HEK293 (cell line): ENCODE measurements around the gene LGI4.

ENCODE experiments used
- CTCF ChIA-PET: fragments of 350-600 bp; formaldehyde crosslinking; extraction: SDS; loops from one replicate; lab custom pipeline; 2021; ENCODE audit warnings: antibody characterized with exemption; lab: Yijun Ruan, JAX
- POLR2A ChIA-PET: fragments of 300-600 bp; formaldehyde crosslinking; extraction: SDS; loops from one replicate; lab custom pipeline; 2020; ENCODE audit warnings: antibody characterized with exemption, inconsistent platforms; lab: Yijun Ruan, JAX
- H3K27ac ChIP-seq: fragments of 200-500 bp; sonication (Bioruptor generic); 2 replicates; pipeline ENCODE4 v1.5.1; 2014; ENCODE audit warnings: low read depth, low read length, control low read depth, inconsistent platforms; ENCODE audit errors: extremely low read depth
- H3K36me3 ChIP-seq, 2 experiments: fragments of 200-500 bp in 1 of 2; sonication (Bioruptor generic) in 1 of 2; 1 replicate in 1 of 2; 2 replicates in 1 of 2; pipeline ENCODE4 v1.5.1; 2014 to 2017; ENCODE audit warnings: inconsistent platforms in 2 of 2, low read length in 2 of 2; ENCODE audit not compliant: control insufficient read depth in 2 of 2, insufficient read depth in 1 of 2
- H3K4me1 ChIP-seq: fragments of 200-500 bp; sonication (Bioruptor generic); 2 replicates; pipeline ENCODE4 v1.5.1; 2014; ENCODE audit warnings: mild to moderate bottlenecking, low read length, inconsistent platforms; ENCODE audit not compliant: control insufficient read depth, insufficient read depth
- H3K4me3 ChIP-seq: 2 replicates; pipeline ENCODE4 v1.5.1; 2011; ENCODE audit warnings: low read depth, mild to moderate bottlenecking, control low read depth, low read length, moderate library complexity
- H3K9me3 ChIP-seq: fragments of 200-500 bp; sonication (Bioruptor generic); 2 replicates; pipeline ENCODE4 v1.5.1; 2014; ENCODE audit warnings: low read depth, low read length, inconsistent platforms; ENCODE audit not compliant: control insufficient read depth, insufficient read depth
- GFI1B ChIP-seq: fragments of 450-650 bp; formaldehyde crosslinking; IDR thresholded peaks from 2 replicates; pipeline ENCODE4 v1.5.1; 2016; ENCODE audit warnings: missing biosample characterization, missing genetic modification characterization
- PRDM10 ChIP-seq: fragments of 450-650 bp; formaldehyde crosslinking; IDR thresholded peaks from 2 replicates; pipeline ENCODE4 v1.5.1; 2016; ENCODE audit warnings: missing biosample characterization, missing genetic modification characterization
- REPIN1 ChIP-seq: fragments of 450-650 bp; formaldehyde crosslinking; IDR thresholded peaks from 2 replicates; pipeline ENCODE4 v1.5.1; 2017; ENCODE audit warnings: missing biosample characterization, missing genetic modification characterization, low read depth
- ZNF114 ChIP-seq: fragments of 450-650 bp; formaldehyde crosslinking; IDR thresholded peaks from 2 replicates; pipeline ENCODE4 v1.5.0; 2017; ENCODE audit warnings: missing biosample characterization, missing genetic modification characterization
- ZNF157 ChIP-seq: fragments of 450-650 bp; formaldehyde crosslinking; IDR thresholded peaks from 2 replicates; pipeline ENCODE4 v1.5.1; 2016; ENCODE audit warnings: missing biosample characterization, missing genetic modification characterization
- ZNF19 ChIP-seq: fragments of 450-650 bp; formaldehyde crosslinking; IDR thresholded peaks from 2 replicates; pipeline ENCODE4; 2016; ENCODE audit warnings: missing biosample characterization, missing genetic modification characterization, low read depth
- ZNF24 ChIP-seq: fragments of 450-650 bp; formaldehyde crosslinking; IDR thresholded peaks from 2 replicates; pipeline ENCODE4 v1.5.1; 2016; ENCODE audit warnings: missing biosample characterization, missing genetic modification characterization
- ZNF280C ChIP-seq: fragments of 450-650 bp; formaldehyde crosslinking; IDR thresholded peaks from 2 replicates; pipeline ENCODE4 v1.5.1; 2016; ENCODE audit warnings: missing biosample characterization, missing genetic modification characterization
- TF ChIP-seq, protein P1 (sequence below): fragments of 450-650 bp; formaldehyde crosslinking; IDR thresholded peaks from 2 replicates; pipeline ENCODE4 v1.5.1; 2016; ENCODE audit warnings: missing biosample characterization, missing genetic modification characterization
- TF ChIP-seq, protein P2 (sequence below): fragments of 450-650 bp; formaldehyde crosslinking; IDR thresholded peaks from 2 replicates; pipeline ENCODE4 v1.5.1; 2016; ENCODE audit warnings: missing biosample characterization, missing genetic modification characterization
- TF ChIP-seq, protein P3 (sequence below): fragments of 450-650 bp; formaldehyde crosslinking; IDR thresholded peaks from 2 replicates; pipeline ENCODE4 v1.5.1; 2016; ENCODE audit warnings: missing biosample characterization, missing genetic modification characterization

Gene LGI4

DNA sequence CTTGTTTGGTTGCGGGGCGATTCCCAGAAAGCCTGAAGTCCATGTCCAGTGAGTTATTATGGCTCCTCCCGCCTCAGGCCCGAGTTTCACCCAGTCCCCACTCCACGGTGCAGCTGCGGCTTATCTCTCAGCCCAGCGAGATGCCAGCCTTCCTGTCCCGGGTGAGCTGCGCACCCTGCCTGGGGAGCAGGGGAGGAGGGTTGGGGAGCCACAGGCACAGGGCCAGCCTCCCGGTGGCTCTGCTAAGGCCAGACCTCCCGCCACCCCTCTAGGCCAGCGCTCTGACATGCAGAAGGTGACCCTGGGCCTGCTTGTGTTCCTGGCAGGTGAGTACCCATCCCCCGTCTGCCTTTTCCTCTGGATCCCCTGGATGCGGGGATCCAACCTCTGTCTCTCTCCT, 15.8 kb downstream of the LGI4 start:
- no peak overlapping the region for H3K4me3 ChIP-seq
- H3K27ac ChIP-seq, result no peak overlapping the region
- peaks cover 7% of the 10 kb centered on the region for H3K4me1 ChIP-seq
- H3K36me3 ChIP-seq, result no peaks in the 10 kb centered on the region
- no peak for TF ChIP-seq ZNF280C (tag by site-specific recombination)
- ChIA-PET POLR2A (no interaction called here), CTCF (interaction anchor here (0.5 to 6.9 kb wide), 8 partner anchors 16 to 286 kb away, joined by 3 to 101 read pairs (median 4); partner anchors contain the start of gene LGI4)
- no peaks in the 10 kb centered on the region for H3K9me3 ChIP-seq

- Histone ChIP-seq H3K9me3 (no peaks in the 10 kb centered on the region), H3K36me3 (no peaks in the 10 kb centered on the region), H3K27ac (no peak overlapping the region), H3K4me1 (peaks cover 3% of the 10 kb centered on the region), H3K4me3 (no peak overlapping the region)
- CTCF ChIA-PET, result interaction anchor here (0.5 to 6.9 kb wide), 9 partner anchors 11 to 681 kb away, joined by 3 to 101 read pairs (median 3); partner anchors contain the start of gene LGI4
- POLR2A ChIA-PET, result interaction anchor here (0.7 kb wide), 1 partner anchor 52 kb away, joined by 4 read pairs; no protein-coding TSS in a partner anchor
- TF ChIP-seq ZNF157, result no peak
- no peak for TF ChIP-seq ZNF114
- TF ChIP-seq PRDM10, result no peak
- TF ChIP-seq, protein P1, sequence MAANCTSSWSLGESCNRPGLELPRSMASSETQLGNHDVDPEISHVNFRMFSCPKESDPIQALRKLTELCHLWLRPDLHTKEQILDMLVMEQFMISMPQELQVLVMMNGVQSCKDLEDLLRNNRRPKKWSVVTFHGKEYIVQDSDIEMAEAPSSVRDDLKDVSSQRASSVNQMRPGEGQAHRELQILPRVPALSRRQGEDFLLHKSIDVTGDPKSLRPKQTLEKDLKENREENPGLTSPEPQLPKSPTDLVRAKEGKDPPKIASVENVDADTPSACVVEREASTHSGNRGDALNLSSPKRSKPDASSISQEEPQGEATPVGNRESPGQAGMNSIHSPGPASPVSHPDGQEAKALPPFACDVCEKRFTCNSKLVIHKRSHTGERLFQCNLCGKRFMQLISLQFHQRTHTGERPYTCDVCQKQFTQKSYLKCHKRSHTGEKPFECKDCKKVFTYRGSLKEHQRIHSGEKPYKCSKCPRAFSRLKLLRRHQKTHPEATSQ, result no peak
- TF ChIP-seq, protein P2, sequence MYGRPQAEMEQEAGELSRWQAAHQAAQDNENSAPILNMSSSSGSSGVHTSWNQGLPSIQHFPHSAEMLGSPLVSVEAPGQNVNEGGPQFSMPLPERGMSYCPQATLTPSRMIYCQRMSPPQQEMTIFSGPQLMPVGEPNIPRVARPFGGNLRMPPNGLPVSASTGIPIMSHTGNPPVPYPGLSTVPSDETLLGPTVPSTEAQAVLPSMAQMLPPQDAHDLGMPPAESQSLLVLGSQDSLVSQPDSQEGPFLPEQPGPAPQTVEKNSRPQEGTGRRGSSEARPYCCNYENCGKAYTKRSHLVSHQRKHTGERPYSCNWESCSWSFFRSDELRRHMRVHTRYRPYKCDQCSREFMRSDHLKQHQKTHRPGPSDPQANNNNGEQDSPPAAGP (tag by site-specific recombination), result no peak
- TF ChIP-seq, protein P3, sequence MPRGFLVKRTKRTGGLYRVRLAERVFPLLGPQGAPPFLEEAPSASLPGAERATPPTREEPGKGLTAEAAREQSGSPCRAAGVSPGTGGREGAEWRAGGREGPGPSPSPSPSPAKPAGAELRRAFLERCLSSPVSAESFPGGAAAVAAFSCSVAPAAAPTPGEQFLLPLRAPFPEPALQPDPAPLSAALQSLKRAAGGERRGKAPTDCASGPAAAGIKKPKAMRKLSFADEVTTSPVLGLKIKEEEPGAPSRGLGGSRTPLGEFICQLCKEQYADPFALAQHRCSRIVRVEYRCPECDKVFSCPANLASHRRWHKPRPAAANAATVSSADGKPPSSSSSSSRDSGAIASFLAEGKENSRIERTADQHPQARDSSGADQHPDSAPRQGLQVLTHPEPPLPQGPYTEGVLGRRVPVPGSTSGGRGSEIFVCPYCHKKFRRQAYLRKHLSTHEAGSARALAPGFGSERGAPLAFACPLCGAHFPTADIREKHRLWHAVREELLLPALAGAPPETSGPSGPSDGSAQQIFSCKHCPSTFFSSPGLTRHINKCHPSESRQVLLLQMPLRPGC (tag by site-specific recombination), result no peak
- no peak for TF ChIP-seq REPIN1
- no peak for TF ChIP-seq GFI1B (tag by site-specific recombination)
- TF ChIP-seq ZNF24 (tag by site-specific recombination), result no peak
- no peak for TF ChIP-seq ZNF19 (tag by site-specific recombination)
- TF ChIP-seq ZNF280C (tag by site-specific recombination), result no peak
Observed at GRCh38 chr19:35118268-35119020, 16.4 kb downstream of the LGI4 start.
